Type B pancreatic cell (in vitro differentiated cells): ENCODE results near the gene SLC18A2. TPM values are rescaled to one million over a fixed set of nuclear protein-coding genes. Genes with fewer than 3 reads are reported as not detected.

Experiments
- DNase-seq: peaks from one replicate; pipeline ENCODE4 v3.0.0; 2021; ENCODE audit warnings: mixed read lengths; ENCODE audit not compliant: unreplicated experiment; ENCODE audit errors: extremely low spot score
- H3K27ac Mint-ChIP-seq: 2 replicates; pipeline ENCODE4 v1.8.0; 2021; ENCODE audit warnings: mild to moderate bottlenecking, mixed read lengths
- H3K27me3 Mint-ChIP-seq: 2 replicates; pipeline ENCODE4 v1.8.0; 2021; ENCODE audit warnings: mixed read lengths
- H3K36me3 Mint-ChIP-seq: 2 replicates; pipeline ENCODE4 v1.8.0; 2021; ENCODE audit warnings: mixed read lengths
- H3K4me1 Mint-ChIP-seq: one replicate; pipeline ENCODE4 v1.8.0; 2021; ENCODE audit warnings: mixed read lengths; ENCODE audit not compliant: unreplicated experiment
- H3K4me3 Mint-ChIP-seq: 2 replicates; pipeline ENCODE4 v1.8.0; 2021; ENCODE audit warnings: mild to moderate bottlenecking, mixed read lengths
- H3K9me3 Mint-ChIP-seq: 2 replicates; pipeline ENCODE4 v1.8.0; 2021; ENCODE audit warnings: mixed read lengths
- total RNA-seq: library from RNA; stranded (reverse); gene quantifications from 2 replicates; pipeline ENCODE4 v1.2.1, GENCODE V29; 2021; ENCODE audit warnings: low replicate concordance
- TF ChIP-seq, protein P1 (sequence below): fragments of 200-600 bp; sonication (generic); conservative IDR thresholded peaks from 2 replicates; pipeline ENCODE4 v1.5.0; 2021; ENCODE audit warnings: antibody characterized with exemption, mild to moderate bottlenecking

The SLC18A2 gene
- total RNA-seq, 1 donor from 2014 or later = 1.8 TPM

- no peak for DNase-seq
- Mint-ChIP-seq H3K27ac (no peak overlapping the region), H3K4me1 (peaks cover 8% of the 10 kb centered on the region), H3K4me3 (no peak overlapping the region), H3K36me3 (no peaks in the 10 kb centered on the region), H3K27me3 (peaks cover 9% of the 10 kb centered on the region), H3K9me3 (no peaks in the 10 kb centered on the region)
- TF ChIP-seq, protein P1, sequence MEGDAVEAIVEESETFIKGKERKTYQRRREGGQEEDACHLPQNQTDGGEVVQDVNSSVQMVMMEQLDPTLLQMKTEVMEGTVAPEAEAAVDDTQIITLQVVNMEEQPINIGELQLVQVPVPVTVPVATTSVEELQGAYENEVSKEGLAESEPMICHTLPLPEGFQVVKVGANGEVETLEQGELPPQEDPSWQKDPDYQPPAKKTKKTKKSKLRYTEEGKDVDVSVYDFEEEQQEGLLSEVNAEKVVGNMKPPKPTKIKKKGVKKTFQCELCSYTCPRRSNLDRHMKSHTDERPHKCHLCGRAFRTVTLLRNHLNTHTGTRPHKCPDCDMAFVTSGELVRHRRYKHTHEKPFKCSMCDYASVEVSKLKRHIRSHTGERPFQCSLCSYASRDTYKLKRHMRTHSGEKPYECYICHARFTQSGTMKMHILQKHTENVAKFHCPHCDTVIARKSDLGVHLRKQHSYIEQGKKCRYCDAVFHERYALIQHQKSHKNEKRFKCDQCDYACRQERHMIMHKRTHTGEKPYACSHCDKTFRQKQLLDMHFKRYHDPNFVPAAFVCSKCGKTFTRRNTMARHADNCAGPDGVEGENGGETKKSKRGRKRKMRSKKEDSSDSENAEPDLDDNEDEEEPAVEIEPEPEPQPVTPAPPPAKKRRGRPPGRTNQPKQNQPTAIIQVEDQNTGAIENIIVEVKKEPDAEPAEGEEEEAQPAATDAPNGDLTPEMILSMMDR = no peak
These were observed 25.5 kb downstream of the SLC18A2 start for GRCh38 chr10:117266400-117266799.

GRCh38 chr10:117266812-117267211, 25.9 kb downstream of the SLC18A2 start:
- Mint-ChIP-seq H3K9me3 (no peaks in the 10 kb centered on the region), H3K27me3 (peaks cover 6% of the 10 kb centered on the region), H3K27ac (no peak overlapping the region), H3K36me3 (no peaks in the 10 kb centered on the region), H3K4me1 (peaks cover 8% of the 10 kb centered on the region), H3K4me3 (no peak overlapping the region)
- TF ChIP-seq, protein P1 = no peak
- DNase-seq = no peak

DNA sequence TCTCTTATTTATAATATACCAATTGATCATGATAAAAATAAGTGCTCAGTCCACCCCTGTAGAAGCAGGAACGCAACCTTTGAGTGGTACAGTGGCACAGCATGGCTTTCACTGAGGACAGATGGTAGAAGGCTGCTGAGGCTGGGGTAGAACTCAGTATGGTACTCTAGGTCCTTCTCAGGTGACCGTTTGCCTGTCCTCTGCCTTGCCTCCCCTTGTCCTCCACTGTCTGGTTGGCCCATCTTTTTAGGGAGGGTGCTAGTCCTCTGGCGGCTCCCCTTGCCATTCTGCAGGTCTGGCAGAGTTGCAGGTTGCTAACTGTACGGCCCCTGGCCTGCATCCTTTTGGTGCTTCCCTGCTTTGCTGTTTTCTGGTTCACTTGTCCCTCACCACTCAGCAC, 27.3 kb downstream of the SLC18A2 start:
- no peaks in the 10 kb centered on the region for H3K9me3 Mint-ChIP-seq
- no peak for DNase-seq
- TF ChIP-seq, protein P1 = no peak
- no peak overlapping the region for H3K27ac Mint-ChIP-seq
- no peaks in the 10 kb centered on the region for H3K36me3 Mint-ChIP-seq
- peaks cover 8% of the 10 kb centered on the region for H3K4me1 Mint-ChIP-seq
- no peak overlapping the region for H3K4me3 Mint-ChIP-seq
- peaks cover 9% of the 10 kb centered on the region for H3K27me3 Mint-ChIP-seq

GRCh38 chr10:117268907-117269306, 28.0 kb downstream of the SLC18A2 start:
- TF ChIP-seq, protein P1 = no peak
- H3K27me3 Mint-ChIP-seq = peaks cover 9% of the 10 kb centered on the region
- no peaks in the 10 kb centered on the region for H3K36me3 Mint-ChIP-seq
- H3K27ac Mint-ChIP-seq = no peak overlapping the region
- H3K4me3 Mint-ChIP-seq = no peak overlapping the region
- H3K4me1 Mint-ChIP-seq = peaks cover 8% of the 10 kb centered on the region
- H3K9me3 Mint-ChIP-seq = no peaks in the 10 kb centered on the region
- DNase-seq = no peak

- H3K36me3 Mint-ChIP-seq = no peaks in the 10 kb centered on the region
- no peak overlapping the region for H3K4me3 Mint-ChIP-seq
- peaks cover 3% of the 10 kb centered on the region for H3K4me1 Mint-ChIP-seq
- DNase-seq = no peak
- TF ChIP-seq, protein P1 = no peak
- H3K9me3 Mint-ChIP-seq = no peaks in the 10 kb centered on the region
- peaks cover 9% of the 10 kb centered on the region for H3K27me3 Mint-ChIP-seq
- H3K27ac Mint-ChIP-seq = no peak overlapping the region
These were observed 30.5 kb downstream of the SLC18A2 start for GRCh38 chr10:117271427-117271826.
